Esophagus squamous epithelium (tissue), 4 donors: ENCODE results near the gene BNC2.

Experiments used
- CTCF ChIP-seq, 6 experiments: fragments of 450-650 bp in 4 of 6; fragments of 200-600 bp in 2 of 6; sonication (generic) in 2 of 6; IDR thresholded peaks; one replicate each; pipeline ENCODE4 v1.5.1; 2016 to 2019; ENCODE audit warnings: antibody characterized with exemption in 6 of 6, mild to moderate bottlenecking in 4 of 6, moderate library complexity in 4 of 6
- POLR2A ChIP-seq, 4 donors: fragments of 450-650 bp; IDR thresholded peaks; one replicate each; pipeline ENCODE4 v1.6.1; 2017; ENCODE audit warnings: antibody characterized with exemption in 4 of 4, mild to moderate bottlenecking in 4 of 4, moderate library complexity in 3 of 4

GRCh38 chr9:16725066-16725465, 145.4 kb downstream of the BNC2 start:
- TF ChIP-seq CTCF (IDR thresholded peaks at IDR 0.05) (no peak), POLR2A (IDR thresholded peaks at IDR 0.05) (no peak)
